T-cell (primary cell): ENCODE data around the gene KLF13. TPM values are rescaled to one million over a fixed set of nuclear protein-coding genes. Genes with fewer than 3 reads are reported as not detected.

ENCODE experiments used
- ATAC-seq, 4 experiments: fragments of 200-7000 bp in 3 of 4; fragments of 150-1000 bp in 1 of 4; cut with Tn5 transposase; replicated peaks in 1 of 4; 1 replicate in 3 of 4; 2 replicates in 1 of 4; pipeline ENCODE4 v1.10.0; 2021; ENCODE audit warnings: moderate library complexity in 3 of 4, mild to moderate bottlenecking in 2 of 4, moderate number of reproducible peaks in 1 of 4
- CTCF ChIA-PET, 2 donors: fragments of 300-600 bp; sonication (Branson Sonifier 250); formaldehyde crosslinking; loops; one replicate each; lab custom pipeline; 2022; ENCODE audit warnings: antibody characterized with exemption in 2 of 2; lab: Charles Lee
- POLR2A ChIA-PET, 2 donors: fragments of 300-600 bp; sonication (Branson Sonifier 250); formaldehyde crosslinking; loops; one replicate each; lab custom pipeline; 2022; ENCODE audit warnings: antibody characterized with exemption in 2 of 2; lab: Charles Lee
- DNase-seq, 35 experiments: peaks; one replicate each; pipeline versions ENCODE4 v3.0.0 to v3.0.0-alpha.2; 2013 to 2023
- H3K27ac ChIP-seq: one replicate; pipeline ENCODE4 v1.5.1; 2013; ENCODE audit warnings: low read length
- H3K27me3 ChIP-seq, 2 experiments: replicated peaks in 1 of 2; 1 replicate in 1 of 2; 2 replicates in 1 of 2; pipeline versions ENCODE4 v1.6.1 to v1.7.0; 2013; ENCODE audit warnings: low read length in 1 of 2, mixed read lengths in 1 of 2; ENCODE audit not compliant: control insufficient read depth in 2 of 2, insufficient read depth in 2 of 2; ENCODE audit errors: extremely low read depth in 1 of 2
- H3K36me3 ChIP-seq, 2 donors: 1 replicate in 1 of 2; 2 replicates in 1 of 2; pipeline versions ENCODE4 v1.6.1 to v1.7.0; 2013; ENCODE audit warnings: low read length in 1 of 2; ENCODE audit not compliant: control insufficient read depth in 2 of 2, insufficient read depth in 1 of 2; ENCODE audit errors: extremely low read depth in 1 of 2
- H3K4me1 ChIP-seq, 2 experiments: 1 replicate in 1 of 2; 2 replicates in 1 of 2; pipeline versions ENCODE4 v1.6.1 to v1.7.0; 2013; ENCODE audit warnings: low read length in 2 of 2, mixed read lengths in 1 of 2; ENCODE audit not compliant: insufficient read depth in 2 of 2, control insufficient read depth in 1 of 2; ENCODE audit errors: extremely low read depth in 1 of 2
- H3K4me3 ChIP-seq, 2 donors: 1 replicate in 1 of 2; 2 replicates in 1 of 2; pipeline versions ENCODE4 v1.5.1 to v1.7.0; 2013; ENCODE audit warnings: mild to moderate bottlenecking in 2 of 2, low read length in 1 of 2, moderate library complexity in 1 of 2; ENCODE audit not compliant: control insufficient read depth in 1 of 2; ENCODE audit errors: extremely low read depth in 1 of 2
- H3K9me3 ChIP-seq: 2 replicates; pipeline ENCODE4 v1.7.0; 2013
- H3K27ac Mint-ChIP-seq, 2 donors: one replicate each; pipeline ENCODE4 v1.8.0; 2020 to 2021; ENCODE audit warnings: mild to moderate bottlenecking in 2 of 2, mixed read lengths in 2 of 2
- H3K27me3 Mint-ChIP-seq, 2 donors: one replicate each; pipeline ENCODE4 v1.8.0; 2021 to 2022; ENCODE audit warnings: mixed read lengths in 2 of 2
- H3K36me3 Mint-ChIP-seq: one replicate; pipeline ENCODE4 v1.8.0; 2021; ENCODE audit warnings: mixed read lengths
- H3K4me1 Mint-ChIP-seq, 3 donors: one replicate each; pipeline ENCODE4 v1.8.0; 2020 to 2022; ENCODE audit warnings: mixed read lengths in 3 of 3, mild to moderate bottlenecking in 1 of 3
- H3K4me3 Mint-ChIP-seq, 3 donors: one replicate each; pipeline ENCODE4 v1.8.0; 2020 to 2022; ENCODE audit warnings: mild to moderate bottlenecking in 3 of 3, mixed read lengths in 3 of 3, moderate library complexity in 3 of 3
- H3K9me3 Mint-ChIP-seq, 3 donors: one replicate each; pipeline ENCODE4 v1.8.0; 2020 to 2022; ENCODE audit warnings: mixed read lengths in 3 of 3
- WGBS: methylation state at CpG from one replicate; pipeline ENCODE4 v1.1.5; 2013; ENCODE audit warnings: missing lambda C conversion rate; ENCODE audit not compliant: insufficient coverage; 5-methylcytosine and 5-hydroxymethylcytosine counted together
- total RNA-seq, 35 experiments: library from RNA in 6 of 35; stranded (reverse) in 6 of 35; fragments of 120-200 nt in 1 of 35; gene quantifications; one replicate each; pipeline versions ENCODE4 v1.2.1 to v1.2.4 and lab custom pipeline; 2013 to 2026

Gene KLF13
- total RNA-seq, 5 donors from 2014 or later (not counting 1 experiment from before 2014, with no cell fraction given), result 218 to 327 (median 288) TPM

- Mint-ChIP-seq H3K4me1 (peaks cover 95 to 100% (median 99%) of the 10 kb centered on the region in 3 donors), H3K27ac (peak overlapping the region; percentile 96 to 98), H3K9me3 (no peaks in the 10 kb centered on the region), H3K4me3 (peak overlapping the region; percentile 2 to 94 (median 36)), H3K36me3 (peaks cover 9% of the 10 kb centered on the region), H3K27me3 (no peaks in the 10 kb centered on the region)
- POLR2A ChIA-PET, result no interaction called here
- no peaks in the 10 kb centered on the region for H3K9me3 ChIP-seq
- H3K27me3 ChIP-seq, result no peaks in the 10 kb centered on the region
- H3K36me3 ChIP-seq, result peaks cover 7 to 21% of the 10 kb centered on the region in 2 donors
- ATAC-seq (no peak), DNase-seq (no peak)
- H3K4me3 ChIP-seq, result peak overlapping the region in 1 of 2 donors; percentile 2
- peak overlapping the region; percentile 99 for H3K27ac ChIP-seq
- peaks cover 89 to 98% of the 10 kb centered on the region in 2 experiments for H3K4me1 ChIP-seq
- 78% methylated on average over 6 of the region's 13 CpGs for WGBS
- CTCF ChIA-PET, result interaction anchor here in 1 of 2 donors (0.9 kb wide), 1 partner anchor 152 kb away, joined by 3 read pairs; no protein-coding TSS in a partner anchor
Observed at GRCh38 chr15:31336593-31337295, 10.1 kb downstream of the KLF13 start.

GRCh38 chr15:31337352-31338031 lies 10.9 kb downstream of the KLF13 start:
- Histone ChIP-seq H3K9me3 (no peaks in the 10 kb centered on the region), H3K36me3 (peaks cover 7 to 21% of the 10 kb centered on the region in 2 donors), H3K27ac (peak overlapping the region; percentile 99), H3K4me1 (peaks cover 89 to 98% of the 10 kb centered on the region in 2 experiments), H3K27me3 (no peaks in the 10 kb centered on the region), H3K4me3 (no peak overlapping the region)
- Mint-ChIP-seq H3K9me3 (no peaks in the 10 kb centered on the region), H3K27ac (peak overlapping the region; percentile 96 to 98), H3K36me3 (peaks cover 3% of the 10 kb centered on the region), H3K4me3 (peak overlapping the region; percentile 29 to 94 (median 36)), H3K4me1 (peaks cover 95 to 100% (median 99%) of the 10 kb centered on the region in 3 donors), H3K27me3 (no peaks in the 10 kb centered on the region)
- WGBS, result 60% methylated on average over 6 of the region's 12 CpGs
- ATAC-seq, result no peak
- DNase-seq, result no peak
- POLR2A ChIA-PET, result interaction anchor here in 1 of 2 donors (0.9 kb wide), 1 partner anchor 9 kb away, joined by 3 read pairs; no protein-coding TSS in a partner anchor
- CTCF ChIA-PET, result interaction anchor here in 1 of 2 donors (0.6 kb wide), 1 partner anchor 24 kb away, joined by 3 read pairs; no protein-coding TSS in a partner anchor

- peaks cover 3% of the 10 kb centered on the region for H3K36me3 Mint-ChIP-seq
- H3K4me3 Mint-ChIP-seq, result peak overlapping the region; percentile 29 to 94 (median 36)
- Histone ChIP-seq H3K36me3 (peaks cover 7 to 21% of the 10 kb centered on the region in 2 donors), H3K4me1 (peaks cover 90 to 98% of the 10 kb centered on the region in 2 experiments), H3K4me3 (peak overlapping the region in 1 of 2 donors; percentile 35), H3K27ac (peak overlapping the region; percentile 99), H3K27me3 (no peaks in the 10 kb centered on the region), H3K9me3 (no peaks in the 10 kb centered on the region)
- ATAC-seq, result peak in 1 of 4 experiments; percentile 1
- CTCF ChIA-PET, result interaction anchor here (0.6 to 1.0 kb wide), 3 partner anchors 19 to 60 kb away, joined by 3 read pairs; no protein-coding TSS in a partner anchor
- POLR2A ChIA-PET, result interaction anchor here in 1 of 2 donors (0.9 kb wide), 1 partner anchor 10 kb away, joined by 3 read pairs; no protein-coding TSS in a partner anchor
- H3K27me3 Mint-ChIP-seq, result no peaks in the 10 kb centered on the region
- no peak for DNase-seq
- H3K27ac Mint-ChIP-seq, result peak overlapping the region; percentile 96 to 98
- H3K9me3 Mint-ChIP-seq, result no peaks in the 10 kb centered on the region
- peaks cover 95 to 100% (median 99%) of the 10 kb centered on the region in 3 donors for H3K4me1 Mint-ChIP-seq
- 63% methylated on average over 8 of the region's 9 CpGs for WGBS
Observed at GRCh38 chr15:31338318-31338878, 11.8 kb downstream of the KLF13 start.

GRCh38 chr15:31338879-31339557 lies 12.4 kb downstream of the KLF13 start:
- ATAC-seq (peak in 3 of 4 experiments; percentile 11 to 18 (median 15)), DNase-seq (peak in 2 of 35 experiments; percentile 27 to 46)
- peaks cover 3% of the 10 kb centered on the region for H3K36me3 Mint-ChIP-seq
- WGBS, result 70% methylated on average over 7 of the region's 9 CpGs
- Histone ChIP-seq H3K36me3 (peaks cover 7 to 21% of the 10 kb centered on the region in 2 donors), H3K27ac (peak overlapping the region; percentile 99), H3K9me3 (no peaks in the 10 kb centered on the region), H3K27me3 (no peaks in the 10 kb centered on the region), H3K4me1 (peaks cover 90 to 100% of the 10 kb centered on the region in 2 experiments), H3K4me3 (peak overlapping the region in 1 of 2 donors; percentile 35)
- no peaks in the 10 kb centered on the region for H3K27me3 Mint-ChIP-seq
- no peaks in the 10 kb centered on the region for H3K9me3 Mint-ChIP-seq
- H3K4me3 Mint-ChIP-seq, result peak overlapping the region; percentile 28 to 94 (median 36)
- H3K4me1 Mint-ChIP-seq, result peaks cover 98 to 100% (median 99%) of the 10 kb centered on the region in 3 donors
- peak overlapping the region; percentile 96 to 98 for H3K27ac Mint-ChIP-seq
- CTCF ChIA-PET, result interaction anchor here (0.6 to 1.0 kb wide), 2 partner anchors 18 to 59 kb away, joined by 3 read pairs; no protein-coding TSS in a partner anchor
- POLR2A ChIA-PET, result interaction anchor here in 1 of 2 donors (0.5 kb wide), 1 partner anchor 21 kb away, joined by 3 read pairs; no protein-coding TSS in a partner anchor

GRCh38 chr15:31339558-31339895 lies 12.9 kb downstream of the KLF13 start:
- DNase-seq (no peak), ATAC-seq (no peak)
- peaks cover 3% of the 10 kb centered on the region for H3K36me3 Mint-ChIP-seq
- no peaks in the 10 kb centered on the region for H3K27me3 Mint-ChIP-seq
- H3K4me1 ChIP-seq, result peaks cover 92 to 100% of the 10 kb centered on the region in 2 experiments
- ChIA-PET POLR2A (no interaction called here), CTCF (interaction anchor here in 1 of 2 donors (1.4 kb wide), 1 partner anchor 96 kb away, joined by 3 read pairs; no protein-coding TSS in a partner anchor)
- H3K9me3 ChIP-seq, result no peaks in the 10 kb centered on the region
- H3K4me1 Mint-ChIP-seq, result peaks cover 98 to 100% (median 100%) of the 10 kb centered on the region in 3 donors
- peak overlapping the region; percentile 99 for H3K27ac ChIP-seq
- H3K9me3 Mint-ChIP-seq, result no peaks in the 10 kb centered on the region
- 79% methylated on average over 7 of the region's 10 CpGs for WGBS
- H3K4me3 Mint-ChIP-seq, result peak overlapping the region in 1 of 3 donors; percentile 94
- H3K36me3 ChIP-seq, result peaks cover 7 to 21% of the 10 kb centered on the region in 2 donors
- peak overlapping the region; percentile 96 to 98 for H3K27ac Mint-ChIP-seq
- no peak overlapping the region for H3K4me3 ChIP-seq
- H3K27me3 ChIP-seq, result no peaks in the 10 kb centered on the region
